ENCODE data around the gene UBFD1.
"Not testable (repeated sequence)": the region's sequence is repeated elsewhere in the genome, so short reads cannot be mapped to it uniquely, and the experiment has no call there.

Gene UBFD1, protein sequence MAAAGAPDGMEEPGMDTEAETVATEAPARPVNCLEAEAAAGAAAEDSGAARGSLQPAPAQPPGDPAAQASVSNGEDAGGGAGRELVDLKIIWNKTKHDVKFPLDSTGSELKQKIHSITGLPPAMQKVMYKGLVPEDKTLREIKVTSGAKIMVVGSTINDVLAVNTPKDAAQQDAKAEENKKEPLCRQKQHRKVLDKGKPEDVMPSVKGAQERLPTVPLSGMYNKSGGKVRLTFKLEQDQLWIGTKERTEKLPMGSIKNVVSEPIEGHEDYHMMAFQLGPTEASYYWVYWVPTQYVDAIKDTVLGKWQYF
- total RNA-seq, result 37.7 reads per million, percentile 62 among the genes with 10 or more reads in this experiment

DNA sequence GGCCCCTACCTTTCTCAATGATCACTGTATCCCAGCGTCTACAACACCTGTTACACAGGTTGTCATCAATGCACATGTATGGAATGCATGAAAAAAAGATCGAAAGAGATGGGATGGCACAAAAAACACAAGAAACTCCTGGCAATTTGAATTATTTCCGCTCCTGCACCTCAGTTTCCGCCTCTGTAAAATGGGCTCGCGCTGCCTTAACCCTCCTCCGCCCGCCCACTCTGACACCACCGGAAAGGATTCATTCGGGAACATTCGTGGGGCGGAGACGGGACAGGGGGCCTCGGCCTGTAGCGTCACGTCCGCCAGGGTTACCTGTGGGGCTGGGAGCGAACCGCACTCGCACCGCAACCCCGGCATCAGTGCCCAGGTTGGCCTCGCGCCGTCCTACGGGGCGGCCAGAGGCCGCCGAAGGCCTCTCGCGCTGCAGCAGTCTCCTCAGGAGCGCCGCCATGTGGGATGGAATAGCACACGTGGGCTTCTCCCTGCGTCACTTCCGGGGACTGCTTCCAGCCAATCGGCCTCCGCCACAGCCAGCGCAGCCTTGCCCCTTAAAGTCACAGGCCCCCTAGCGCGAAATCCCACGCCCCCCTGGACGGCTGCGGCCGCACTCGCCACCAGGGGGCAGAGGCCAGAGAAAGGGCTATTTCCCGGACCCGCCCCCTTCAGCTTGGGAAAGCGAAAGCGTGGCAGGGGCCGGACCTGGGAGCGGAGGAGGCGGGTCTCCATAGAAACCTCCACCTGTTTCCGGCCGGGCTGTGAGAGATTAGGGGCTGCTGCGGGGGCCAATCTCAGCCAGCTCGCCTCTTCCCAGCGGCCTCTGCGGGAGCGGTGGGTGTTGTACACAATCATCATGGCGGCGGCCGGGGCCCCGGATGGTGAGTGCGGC, at the start of gene UBFD1, which contains the start of gene EARS2:
Gene UBFD1 (plus strand): TSS at position 847 of the 898 bp plus-strand sequence. CDS start 16 bp downstream, at position 863.
Gene EARS2 (minus strand): TSS at position 470 of the 898 bp plus-strand sequence. CDS start 7 bp downstream, at position 463.
- DNase-seq, result peak; percentile 91

DNA sequence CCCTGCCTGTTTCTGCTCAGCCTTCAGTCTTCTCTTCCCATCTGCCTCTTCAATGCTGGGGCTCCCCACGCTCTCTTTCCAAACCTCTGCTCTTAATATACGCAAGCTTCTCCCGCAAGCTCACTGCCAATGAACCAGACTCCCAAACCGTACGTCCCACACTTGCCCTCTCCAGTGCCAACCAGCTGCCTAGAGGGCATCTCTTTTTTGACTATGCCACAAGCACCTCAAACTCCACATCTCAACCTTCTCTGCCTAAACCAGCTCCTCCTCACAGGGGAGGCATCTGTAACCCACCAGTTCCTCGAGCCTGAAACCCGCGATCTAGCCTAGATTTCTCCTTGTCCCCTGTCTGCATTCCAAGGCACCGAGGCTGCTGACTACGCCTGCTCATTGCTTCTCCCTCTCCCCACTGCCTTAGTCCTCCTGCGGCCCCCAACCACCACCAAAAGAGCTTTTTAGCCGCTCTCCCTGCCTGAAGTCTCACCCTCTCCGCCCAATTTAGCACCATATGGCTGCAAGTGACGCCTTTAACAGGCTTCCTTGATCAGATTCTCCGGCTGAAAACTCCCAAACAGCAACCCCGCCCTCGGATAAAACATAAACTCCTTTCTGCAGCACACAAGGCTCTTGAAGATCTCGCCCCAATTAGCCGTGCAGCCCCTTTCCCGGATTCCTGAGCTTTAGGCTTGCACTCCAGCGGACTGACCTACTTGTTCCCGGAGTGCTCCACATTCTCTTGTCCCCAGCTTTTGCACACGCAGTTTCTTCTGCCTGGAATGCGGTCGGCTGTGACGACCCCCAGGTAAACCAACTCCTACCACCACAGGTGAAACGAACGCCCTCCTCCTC, 48.7 kb upstream of the UBFD1 start:
- DNase-seq, result no peak

DNA sequence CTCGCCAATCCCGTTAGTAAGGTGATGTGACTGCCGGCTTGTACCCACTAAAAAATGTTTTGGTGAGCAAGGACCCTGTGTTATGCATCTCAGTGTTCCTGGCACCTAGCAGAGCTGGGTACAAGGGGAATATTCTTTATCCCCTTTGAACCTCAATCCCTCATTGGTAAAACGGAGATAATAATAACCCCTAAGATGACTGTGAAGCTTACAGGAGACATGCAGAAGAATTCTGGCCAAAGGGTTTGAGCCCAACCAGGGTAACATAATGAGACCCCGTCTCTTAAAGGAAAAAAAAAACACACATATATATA, 48.1 kb upstream of the UBFD1 start:
- DNase-seq, result no peak

DNA sequence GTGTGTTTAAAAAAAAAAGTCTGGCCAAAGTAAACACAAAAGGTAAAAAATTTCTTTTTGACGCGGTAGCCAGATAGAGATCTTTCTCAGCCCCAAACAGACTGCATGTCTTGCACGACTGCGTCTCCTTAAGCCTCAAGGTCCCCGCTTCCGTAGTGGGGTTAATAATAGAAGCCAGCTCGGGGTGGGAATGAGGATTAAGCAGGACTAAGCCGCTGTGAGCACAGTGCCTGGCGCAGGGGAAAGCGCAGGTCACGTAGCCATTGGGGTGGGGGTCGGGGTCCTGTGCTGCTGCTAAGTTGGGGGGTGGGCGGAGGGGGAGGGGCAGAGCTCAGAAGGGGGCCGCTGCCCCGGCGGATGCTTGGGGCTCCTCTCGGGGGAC, 47.8 kb upstream of the UBFD1 start:
- DNase-seq, result peak; percentile 32

DNA sequence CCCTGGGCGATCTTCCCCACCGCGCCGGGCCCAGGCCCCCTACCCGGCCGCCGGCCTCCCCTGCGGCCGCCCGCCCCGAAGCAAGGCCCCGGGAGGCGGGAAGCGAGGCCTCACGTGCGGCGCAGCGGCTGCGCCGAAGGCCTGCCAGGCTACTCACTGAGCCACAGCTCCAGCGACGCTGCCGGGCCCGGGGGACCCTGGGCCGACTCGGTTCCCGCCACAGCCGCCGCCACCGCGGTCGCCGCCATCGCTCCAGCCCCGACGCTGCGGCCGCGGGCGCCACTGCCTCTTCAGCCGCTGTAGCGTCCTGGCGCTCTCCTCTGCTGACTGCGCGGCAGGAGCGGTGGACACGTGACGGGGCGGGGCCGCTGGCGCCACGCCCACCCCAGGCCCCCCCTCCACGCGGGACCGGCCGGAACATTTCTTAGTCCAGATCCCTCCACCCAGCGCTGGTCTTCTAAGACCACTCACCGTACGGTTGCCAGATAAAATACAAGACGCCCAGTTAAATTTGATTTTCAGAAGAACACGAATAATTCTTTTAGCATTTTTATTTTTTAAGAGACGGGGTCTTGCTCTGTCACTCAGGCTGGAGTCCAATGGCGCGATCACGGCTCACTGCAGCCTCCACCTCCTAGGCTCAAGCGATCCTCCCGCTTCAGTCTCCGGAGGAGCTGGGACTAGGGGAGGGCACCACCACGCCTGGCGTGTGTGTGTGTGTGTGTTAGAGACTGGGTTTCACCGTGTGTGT, 47.2 kb upstream of the UBFD1 start, which contains the start of gene GGA2:
Gene GGA2 (minus strand): TSS at position 331 of the 751 bp plus-strand sequence. CDS start 83 bp downstream, at position 248.
- peak; percentile 69 for DNase-seq

DNA sequence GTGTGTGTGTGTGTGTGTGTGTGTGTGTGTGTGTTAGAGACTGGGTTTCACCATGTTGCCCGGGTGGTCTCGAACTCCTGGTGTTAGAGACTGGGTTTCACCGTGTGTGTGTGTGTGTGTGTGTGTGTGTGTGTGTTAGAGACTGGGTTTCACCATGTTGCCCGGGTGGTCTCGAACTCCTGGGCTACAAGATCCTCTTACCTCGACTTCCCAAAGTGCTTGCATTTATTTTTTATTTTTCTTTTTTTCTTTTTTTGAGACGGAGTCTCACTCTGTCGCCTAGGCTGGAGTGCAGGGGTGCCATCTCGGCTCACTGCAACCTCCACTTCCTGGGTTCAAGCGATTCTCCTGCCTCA, 46.6 kb upstream of the UBFD1 start:
- DNase-seq, result not testable (repeated sequence)

DNA sequence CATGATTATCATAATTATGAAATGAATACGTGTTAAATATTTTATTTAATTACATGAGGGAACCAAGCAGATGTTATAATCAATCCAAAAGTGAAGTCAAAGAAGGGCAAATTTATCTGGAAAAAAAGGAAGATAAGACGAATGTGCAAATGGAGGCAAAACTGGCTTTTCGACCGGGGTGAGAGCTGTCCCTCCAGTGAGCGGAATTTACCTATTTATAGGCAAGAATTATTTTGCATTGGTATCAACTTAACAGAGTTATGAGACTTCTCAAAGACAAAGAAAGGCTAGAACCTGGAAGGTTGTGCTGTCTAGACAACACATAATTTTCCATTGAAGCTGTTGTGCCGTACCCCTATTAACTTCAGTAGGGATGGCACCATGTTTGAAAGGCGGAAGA, 45.8 kb upstream of the UBFD1 start:
- DNase-seq, result no peak

DNA sequence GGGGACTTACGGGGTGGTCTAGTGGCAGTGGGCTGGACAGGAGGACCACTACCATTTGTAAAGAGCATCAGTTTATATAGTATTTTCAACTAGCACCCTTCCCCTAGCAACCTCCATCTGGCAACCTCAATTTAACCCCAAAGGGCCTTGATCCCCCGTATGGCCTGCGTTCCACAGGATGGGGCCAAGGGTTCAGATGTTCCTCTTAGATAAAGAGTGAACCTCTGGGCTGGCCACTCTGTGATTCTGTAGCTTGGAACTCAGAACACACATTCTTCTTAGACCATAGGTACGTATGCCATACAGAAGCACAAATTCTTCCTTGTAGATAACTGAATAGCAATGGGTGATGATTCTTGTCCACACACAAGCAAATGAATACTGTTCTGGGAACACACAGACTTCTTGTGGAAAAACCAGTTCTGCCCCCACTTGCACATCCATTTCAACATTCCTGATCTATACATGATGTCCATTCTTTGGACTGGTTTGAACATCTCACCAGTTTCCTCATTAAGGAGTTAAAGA, 45.3 kb upstream of the UBFD1 start:
- no peak for DNase-seq

DNA sequence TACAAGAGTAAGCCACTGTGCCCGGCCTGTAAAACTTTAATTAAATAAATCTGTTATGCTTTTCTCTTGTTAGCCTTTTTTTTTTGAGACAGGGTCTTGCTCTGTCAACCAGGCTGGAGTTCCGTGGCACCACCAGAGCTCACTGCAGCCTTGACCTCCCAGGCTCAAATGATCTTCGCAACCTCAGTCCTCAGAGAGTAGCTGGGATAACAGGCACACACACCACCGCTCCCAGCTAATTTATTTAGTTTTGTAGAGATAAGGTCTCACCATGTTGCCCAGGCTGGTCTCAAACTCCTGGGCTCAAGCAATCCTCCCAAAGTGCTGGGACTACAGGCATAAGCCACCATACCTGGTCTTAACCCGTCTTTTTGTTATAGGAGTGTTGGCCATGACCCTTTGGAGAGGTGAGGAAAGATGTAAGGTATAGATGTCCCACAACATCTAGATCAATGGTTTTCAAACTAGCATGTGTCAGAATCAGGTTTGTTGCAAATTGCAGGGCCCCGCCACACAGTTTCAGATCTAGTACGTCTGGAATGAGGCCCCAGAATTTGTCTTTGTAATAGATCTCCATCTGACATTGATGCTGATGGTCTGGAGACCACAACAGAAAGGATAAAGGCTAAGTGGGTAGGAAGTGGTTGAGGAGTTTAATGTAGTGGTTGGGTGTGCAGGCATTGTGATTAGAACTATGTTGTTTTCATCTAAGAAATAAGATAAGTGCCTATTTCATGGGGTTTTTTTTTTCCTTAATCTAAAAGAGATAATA, 43.0 kb upstream of the UBFD1 start:
- DNase-seq, result no peak

DNA sequence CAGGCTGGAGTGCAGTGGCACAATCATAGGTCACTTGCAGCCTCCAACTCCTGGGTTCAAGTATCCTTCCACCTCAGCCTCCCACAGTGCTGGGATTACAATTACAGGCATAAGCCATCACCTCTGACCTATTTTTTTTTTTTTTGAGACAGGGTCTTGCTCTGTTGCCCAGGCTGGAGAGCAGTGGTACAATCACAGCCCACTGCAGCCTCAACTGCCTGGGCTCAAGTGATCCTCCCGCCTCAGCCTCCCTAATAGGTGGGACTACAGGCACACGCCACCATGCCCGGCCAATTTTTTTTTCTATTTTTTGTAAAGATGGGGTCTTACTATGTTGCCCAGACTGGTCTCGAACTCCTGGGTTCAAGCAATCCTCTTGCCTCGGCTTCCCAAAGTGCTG, 41.6 kb upstream of the UBFD1 start:
- DNase-seq, result no peak

DNA sequence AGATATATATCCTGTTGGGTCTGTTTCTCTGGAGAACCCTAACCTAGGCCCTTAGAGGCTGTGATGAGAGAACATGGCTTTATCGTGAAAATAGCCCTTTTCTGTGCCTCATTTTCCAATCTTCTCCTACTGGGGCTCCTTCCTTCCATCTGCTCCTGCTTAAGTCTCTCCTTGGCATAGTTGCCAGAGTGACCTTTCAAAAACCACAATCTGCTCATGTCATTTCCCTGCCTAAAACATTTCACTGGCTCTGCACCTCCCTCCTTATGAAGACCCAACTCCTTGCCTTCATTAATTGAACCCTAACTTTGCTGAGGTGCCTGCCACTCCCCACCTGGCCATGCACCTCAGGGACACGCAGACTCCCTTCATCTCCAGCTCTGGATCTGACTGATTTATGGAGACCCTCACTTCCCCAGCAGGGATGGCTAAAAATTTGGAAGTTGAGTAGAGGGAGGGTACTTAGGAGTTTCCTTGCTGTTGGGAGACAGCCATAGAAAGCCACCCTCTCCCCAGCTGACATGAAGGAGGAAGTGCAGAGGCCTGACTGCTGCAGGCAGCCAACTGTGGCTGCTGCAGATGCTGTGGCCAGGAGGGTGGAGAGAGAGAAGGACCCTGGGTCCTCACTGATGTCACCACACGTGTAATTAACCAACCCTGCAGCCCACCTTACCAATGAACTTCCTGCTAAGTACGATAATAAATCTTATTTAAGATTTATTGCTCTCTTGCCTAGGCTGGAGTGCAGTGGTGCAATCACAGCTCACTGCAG, 41.0 kb upstream of the UBFD1 start:
- DNase-seq, result no peak

DNA sequence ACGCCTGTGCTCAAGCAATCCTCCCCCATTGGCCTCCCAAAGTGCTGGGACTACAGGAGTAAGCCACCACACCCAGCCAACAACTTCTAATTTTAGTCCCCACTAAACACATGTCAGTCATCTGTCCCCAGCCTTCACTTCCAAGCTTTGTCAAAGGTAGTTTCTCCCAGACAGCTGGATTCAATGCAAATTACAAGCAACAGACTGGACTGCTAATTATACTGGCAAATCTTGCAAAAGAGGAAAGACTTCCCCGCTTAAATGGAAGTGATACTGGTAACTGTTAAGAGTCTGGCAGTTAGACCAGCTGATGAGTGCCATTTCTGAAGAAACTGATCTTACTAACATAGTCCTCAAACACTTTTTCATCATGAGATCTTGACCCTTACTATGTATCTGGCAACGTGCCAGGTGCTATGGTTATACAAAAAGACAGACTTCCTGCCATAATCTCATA, 39.1 kb upstream of the UBFD1 start:
- DNase-seq, result no peak

DNA sequence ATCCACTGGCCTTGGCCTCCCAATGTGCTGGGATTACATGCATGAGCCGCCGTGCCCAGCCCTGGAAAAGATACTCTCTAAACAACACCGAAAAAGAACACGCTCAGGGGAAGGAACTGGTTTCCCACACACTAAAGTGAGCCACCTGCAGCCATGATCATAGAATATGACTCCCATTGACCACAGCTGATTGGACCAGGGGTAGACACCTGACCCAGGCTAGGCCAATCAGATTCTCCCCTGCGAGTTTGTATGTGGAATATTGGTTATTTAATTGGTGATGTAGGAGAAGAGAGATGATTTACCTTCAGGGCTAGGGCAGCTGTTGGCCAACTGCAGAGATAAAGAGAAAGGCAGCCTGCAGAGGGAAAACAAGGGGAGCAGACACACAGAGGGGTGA, 38.2 kb upstream of the UBFD1 start:
- DNase-seq, result no peak

DNA sequence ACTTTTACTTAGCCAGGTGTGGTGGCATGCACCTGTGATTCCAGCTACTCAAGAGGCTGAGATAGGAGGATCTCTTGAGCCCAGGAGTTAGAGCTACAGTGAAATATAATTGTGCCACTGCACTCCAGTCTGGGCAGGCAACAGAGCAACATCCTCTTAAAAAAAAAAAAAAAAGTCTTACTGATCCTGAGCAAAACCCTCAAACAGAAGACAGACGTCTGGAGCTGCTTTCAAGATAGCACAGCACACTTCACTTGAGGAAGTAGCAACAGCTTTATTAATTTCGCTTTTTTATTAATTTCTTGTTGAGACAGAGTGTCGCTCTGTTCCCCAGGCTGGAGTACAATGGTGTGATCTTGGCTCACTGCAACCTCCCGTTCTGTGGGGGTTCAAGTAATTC, 37.0 kb upstream of the UBFD1 start:
- DNase-seq, result no peak

DNA sequence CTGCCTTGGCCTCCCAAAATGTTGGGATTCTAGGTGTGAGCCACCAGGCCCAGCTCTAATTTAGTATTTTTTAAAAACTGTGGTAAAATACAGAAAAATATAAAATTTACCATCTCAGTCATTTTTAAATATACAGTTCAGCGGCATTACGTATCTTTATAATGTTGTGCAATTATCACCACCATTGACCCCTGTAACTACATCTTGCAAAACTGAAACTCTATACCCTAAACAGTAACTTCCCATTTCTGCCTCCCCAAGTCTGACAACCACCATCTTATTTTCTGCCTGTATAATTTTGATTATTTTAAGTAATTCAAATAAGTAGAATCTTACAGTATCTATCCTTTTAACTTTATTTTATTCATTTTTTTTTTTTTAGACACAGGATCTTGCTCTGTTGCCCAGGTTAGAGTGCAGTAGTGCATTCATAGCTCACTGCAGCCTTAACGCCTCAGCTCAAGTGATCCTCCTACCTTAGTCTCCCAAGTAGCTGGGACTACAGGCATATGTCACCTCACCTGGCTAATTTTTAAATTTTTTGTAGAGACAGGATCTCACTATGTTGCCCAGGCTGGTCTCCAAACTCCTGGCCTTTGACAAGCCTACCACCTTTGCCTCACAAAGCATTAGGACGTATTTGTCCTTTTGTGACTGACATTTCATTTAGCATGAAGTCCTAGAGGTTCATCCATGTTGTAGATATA, 36.3 kb upstream of the UBFD1 start:
- DNase-seq, result no peak

DNA sequence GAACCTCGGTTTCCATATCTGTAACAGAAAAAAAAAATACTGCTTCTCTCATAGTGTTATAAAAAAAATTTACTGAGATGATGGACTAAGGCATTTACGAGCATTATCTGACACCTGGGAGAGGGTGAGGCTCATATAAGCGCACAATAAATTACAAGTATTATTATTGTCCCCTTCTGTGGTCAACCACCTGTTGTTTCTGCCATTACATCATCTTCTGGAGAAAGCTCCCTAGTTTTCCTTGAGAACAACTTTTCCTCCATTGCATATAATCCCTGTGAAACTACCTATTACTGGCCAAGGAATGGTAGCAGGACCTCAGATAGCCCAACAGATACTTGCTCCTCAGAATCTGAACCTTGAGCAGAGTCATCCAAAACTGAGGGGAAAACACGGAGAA, 35.6 kb upstream of the UBFD1 start:
- no peak for DNase-seq

DNA sequence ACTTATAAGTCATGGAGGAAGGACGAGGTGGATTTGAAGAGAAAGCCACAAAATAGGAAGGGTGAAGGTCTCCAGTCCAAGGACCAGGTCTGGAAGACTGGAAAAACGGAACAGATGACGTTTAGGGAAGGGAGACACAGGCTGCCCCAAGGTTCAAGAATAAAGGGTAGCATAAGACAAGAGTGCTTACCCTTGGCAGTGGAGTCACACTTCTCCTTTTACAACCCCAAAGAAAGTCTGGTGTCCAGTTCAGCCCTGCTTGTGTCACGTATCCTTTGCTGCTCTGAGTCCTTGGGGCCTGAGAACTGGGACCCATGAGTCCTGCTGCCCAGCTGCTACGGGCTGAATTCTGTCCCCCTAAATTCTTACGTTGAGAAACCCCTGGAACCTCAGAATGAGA, 34.2 kb upstream of the UBFD1 start:
- no peak for DNase-seq

DNA sequence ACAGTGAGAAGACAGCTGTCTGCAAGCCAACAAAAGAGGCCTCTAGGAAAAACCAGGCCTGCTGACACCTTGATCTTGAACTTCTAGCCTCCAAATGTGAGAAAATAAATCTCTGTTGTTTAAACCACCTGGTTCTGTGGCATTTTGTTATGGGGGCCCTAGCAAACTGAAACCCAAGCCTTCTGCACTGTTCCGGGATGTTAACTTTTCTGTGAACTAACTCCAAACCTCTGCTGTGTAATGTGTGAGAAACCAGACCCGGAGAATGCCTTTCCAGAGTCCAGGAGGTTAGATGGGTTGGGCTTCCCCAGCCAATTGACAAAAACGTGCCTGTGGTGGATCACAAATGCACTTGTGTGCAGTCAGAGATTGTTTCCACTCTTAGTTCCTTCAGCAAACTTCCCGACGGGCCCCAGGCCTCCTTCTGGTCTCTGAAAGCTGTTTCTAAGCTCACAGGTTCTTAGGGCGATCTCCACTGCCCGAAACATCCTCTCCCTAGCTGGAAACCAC, 33.6 kb upstream of the UBFD1 start:
- DNase-seq, result no peak

DNA sequence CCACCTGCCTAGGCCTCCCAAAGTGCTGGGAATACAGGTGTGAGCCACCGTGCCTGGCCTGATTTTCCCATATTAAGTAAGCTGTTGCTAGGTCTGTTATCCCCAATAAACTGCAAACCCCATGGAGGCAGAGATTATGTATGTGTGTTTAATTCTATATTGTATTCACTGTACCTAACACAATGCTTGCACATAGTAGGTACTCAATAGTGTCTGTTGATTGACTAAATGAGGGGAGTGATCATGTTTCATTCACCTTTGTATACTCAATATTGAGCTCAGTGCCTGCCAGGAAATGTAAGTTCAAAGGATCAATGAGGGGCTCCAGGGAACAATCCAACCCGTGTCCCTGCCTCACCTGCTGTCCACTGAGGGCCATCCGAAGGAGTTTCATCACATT, 32.6 kb upstream of the UBFD1 start:
- no peak for DNase-seq

Measured in effector CD4-positive, alpha-beta T cell (primary cell).